ENCODE measurements around the gene HOXB6.

- TF ChIP-seq, protein P1, sequence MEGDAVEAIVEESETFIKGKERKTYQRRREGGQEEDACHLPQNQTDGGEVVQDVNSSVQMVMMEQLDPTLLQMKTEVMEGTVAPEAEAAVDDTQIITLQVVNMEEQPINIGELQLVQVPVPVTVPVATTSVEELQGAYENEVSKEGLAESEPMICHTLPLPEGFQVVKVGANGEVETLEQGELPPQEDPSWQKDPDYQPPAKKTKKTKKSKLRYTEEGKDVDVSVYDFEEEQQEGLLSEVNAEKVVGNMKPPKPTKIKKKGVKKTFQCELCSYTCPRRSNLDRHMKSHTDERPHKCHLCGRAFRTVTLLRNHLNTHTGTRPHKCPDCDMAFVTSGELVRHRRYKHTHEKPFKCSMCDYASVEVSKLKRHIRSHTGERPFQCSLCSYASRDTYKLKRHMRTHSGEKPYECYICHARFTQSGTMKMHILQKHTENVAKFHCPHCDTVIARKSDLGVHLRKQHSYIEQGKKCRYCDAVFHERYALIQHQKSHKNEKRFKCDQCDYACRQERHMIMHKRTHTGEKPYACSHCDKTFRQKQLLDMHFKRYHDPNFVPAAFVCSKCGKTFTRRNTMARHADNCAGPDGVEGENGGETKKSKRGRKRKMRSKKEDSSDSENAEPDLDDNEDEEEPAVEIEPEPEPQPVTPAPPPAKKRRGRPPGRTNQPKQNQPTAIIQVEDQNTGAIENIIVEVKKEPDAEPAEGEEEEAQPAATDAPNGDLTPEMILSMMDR (IDR thresholded peaks at IDR 0.05): no peak
- no peak for TF ChIP-seq POLR2A (IDR thresholded peaks at IDR 0.05)
Measured at GRCh38 chr17:48556229-48556575, 48.6 kb downstream of the HOXB6 start.
